ENCODE data around the gene GSC2. TPM values are rescaled to one million over a fixed set of nuclear protein-coding genes. Genes with fewer than 3 reads are reported as not detected.

Gene GSC2
- total and polyA plus RNA-seq, 12 donors = not detected

DNA sequence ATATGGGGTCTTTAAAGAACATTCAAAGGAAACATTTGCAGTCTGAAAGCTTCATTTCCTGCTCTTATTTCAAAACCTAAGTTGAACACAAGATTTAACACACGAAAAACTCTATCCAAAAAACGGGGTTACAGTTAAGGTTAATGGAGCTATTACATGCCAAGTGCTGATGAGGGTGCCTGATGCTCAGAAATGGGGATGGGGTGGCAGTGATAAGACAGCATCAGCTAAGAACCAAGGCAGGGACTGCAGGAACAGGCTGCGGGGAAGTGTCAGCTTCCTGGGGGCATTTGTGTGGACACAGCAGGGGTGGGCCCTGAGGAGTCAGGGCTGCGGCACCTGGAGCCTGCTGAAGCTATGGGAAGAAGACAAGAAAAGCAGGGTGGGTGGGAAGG is 40.0 kb downstream of the GSC2 start:
- Histone ChIP-seq H3K36me3 (peaks cover 0 to 3% (median 0%) of the 10 kb centered on the region in 9 donors), H3K9me3 (no peaks in the 10 kb centered on the region), H3K27me3 (no peaks in the 10 kb centered on the region), H3K4me3 (peak overlapping the region in 1 of 10 donors; percentile 13), H3K4me1 (peaks cover 16 to 72% (median 55%) of the 10 kb centered on the region in 9 donors), H3K27ac (peak overlapping the region in 2 of 10 donors; percentile 19 to 78)
- no peak for DNase-seq
- ATAC-seq = no peak
- TF ChIP-seq, protein P1, sequence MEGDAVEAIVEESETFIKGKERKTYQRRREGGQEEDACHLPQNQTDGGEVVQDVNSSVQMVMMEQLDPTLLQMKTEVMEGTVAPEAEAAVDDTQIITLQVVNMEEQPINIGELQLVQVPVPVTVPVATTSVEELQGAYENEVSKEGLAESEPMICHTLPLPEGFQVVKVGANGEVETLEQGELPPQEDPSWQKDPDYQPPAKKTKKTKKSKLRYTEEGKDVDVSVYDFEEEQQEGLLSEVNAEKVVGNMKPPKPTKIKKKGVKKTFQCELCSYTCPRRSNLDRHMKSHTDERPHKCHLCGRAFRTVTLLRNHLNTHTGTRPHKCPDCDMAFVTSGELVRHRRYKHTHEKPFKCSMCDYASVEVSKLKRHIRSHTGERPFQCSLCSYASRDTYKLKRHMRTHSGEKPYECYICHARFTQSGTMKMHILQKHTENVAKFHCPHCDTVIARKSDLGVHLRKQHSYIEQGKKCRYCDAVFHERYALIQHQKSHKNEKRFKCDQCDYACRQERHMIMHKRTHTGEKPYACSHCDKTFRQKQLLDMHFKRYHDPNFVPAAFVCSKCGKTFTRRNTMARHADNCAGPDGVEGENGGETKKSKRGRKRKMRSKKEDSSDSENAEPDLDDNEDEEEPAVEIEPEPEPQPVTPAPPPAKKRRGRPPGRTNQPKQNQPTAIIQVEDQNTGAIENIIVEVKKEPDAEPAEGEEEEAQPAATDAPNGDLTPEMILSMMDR (IDR thresholded peaks at IDR 0.05) = no peak
- intact Hi-C loops (cut with DNase I) = loop anchor here in 1 of 10 donors (5.0 kb wide), 1 partner anchor 52 kb away; no protein-coding TSS in a partner anchor
- WGBS, 2 donors = 32 to 81% methylated on average over 4 of the region's 4 CpGs

DNA sequence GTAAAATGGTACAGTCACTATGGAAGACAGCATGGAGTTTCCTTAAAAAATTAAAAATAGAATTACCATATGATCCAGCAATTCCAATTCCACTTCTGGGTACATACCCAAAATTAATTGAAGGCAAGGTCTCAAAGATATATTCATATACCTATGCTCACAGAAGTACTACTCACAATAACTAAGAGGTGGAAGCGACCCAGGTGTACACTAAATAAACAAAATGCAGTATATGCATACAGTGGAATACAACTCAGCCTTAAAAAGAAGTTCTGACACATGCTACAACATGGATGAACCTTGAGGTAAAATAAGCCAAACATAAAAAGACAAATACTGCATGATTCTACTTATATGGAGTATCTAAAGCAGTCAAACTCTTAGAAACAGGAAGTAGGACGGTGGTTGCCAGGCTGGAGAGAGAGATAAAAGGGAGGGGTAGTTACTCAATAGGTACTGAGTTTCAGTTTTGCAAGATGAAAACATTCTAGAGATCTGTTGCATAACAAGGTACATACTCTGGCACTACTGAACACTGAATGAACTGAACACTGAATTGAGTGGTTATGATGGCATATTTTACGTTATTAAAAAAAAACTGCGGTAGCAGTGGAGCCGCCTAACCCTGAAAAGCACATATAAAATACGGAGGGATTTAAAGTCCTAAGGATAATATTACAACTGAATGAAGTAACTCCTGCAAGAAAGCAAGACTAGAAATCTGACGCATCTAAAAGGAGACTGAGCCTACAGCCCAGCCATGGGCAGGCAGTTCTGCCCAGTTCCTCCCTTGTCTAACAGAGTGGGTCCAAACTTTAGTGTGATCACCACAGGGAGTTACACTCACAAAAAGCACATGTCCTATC is 40.7 kb downstream of the GSC2 start:
- H3K9me3 ChIP-seq = no peaks in the 10 kb centered on the region
- peak overlapping the region in 1 of 10 donors; percentile 13 for H3K4me3 ChIP-seq
- DNase-seq (no peak), ATAC-seq (peak in 6 of 8 donors; percentile 44 to 83 (median 60))
- 67 to 73% methylated on average over 7 of the region's 7 CpGs for WGBS, 2 donors
- H3K36me3 ChIP-seq = peaks cover 0 to 3% (median 0%) of the 10 kb centered on the region in 9 donors
- intact Hi-C loops (cut with DNase I) = loop anchor here in 1 of 10 donors (5.0 kb wide), 1 partner anchor 53 kb away; no protein-coding TSS in a partner anchor
- peaks cover 13 to 69% (median 53%) of the 10 kb centered on the region in 9 donors for H3K4me1 ChIP-seq
- peak overlapping the region in 2 of 10 donors; percentile 19 to 78 for H3K27ac ChIP-seq
- TF ChIP-seq, protein P1 (IDR thresholded peaks at IDR 0.05) = no peak
- H3K27me3 ChIP-seq = no peaks in the 10 kb centered on the region

DNA sequence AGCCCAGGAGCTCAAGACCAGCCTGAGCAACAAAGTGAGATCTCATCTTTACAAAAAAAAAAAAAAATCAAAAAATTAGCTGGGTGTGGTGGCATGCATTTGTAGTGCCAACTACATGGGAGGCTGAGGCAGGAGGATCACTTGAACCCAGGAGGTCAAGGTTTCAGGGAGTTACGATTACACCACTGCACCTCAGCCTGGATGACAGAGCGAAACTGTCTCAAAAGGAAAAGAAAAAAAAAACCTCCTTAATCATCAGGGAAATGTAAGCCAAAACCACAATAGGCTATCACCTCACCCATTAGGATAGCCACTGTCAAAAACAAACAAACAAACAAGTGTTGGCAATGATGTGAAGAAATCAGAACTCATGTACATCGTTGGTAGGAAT is 41.3 kb downstream of the GSC2 start:
- TF ChIP-seq, protein P1 (IDR thresholded peaks at IDR 0.05) = no peak
- DNase-seq (no peak), ATAC-seq (no peak)
- Histone ChIP-seq H3K4me3 (no peak overlapping the region), H3K27me3 (no peaks in the 10 kb centered on the region), H3K9me3 (no peaks in the 10 kb centered on the region), H3K27ac (peak overlapping the region in 1 of 10 donors; percentile 78), H3K36me3 (peaks cover 0 to 3% (median 0%) of the 10 kb centered on the region in 9 donors), H3K4me1 (peaks cover 13 to 73% (median 51%) of the 10 kb centered on the region in 9 donors)
- 67 to 86% methylated on average over 3 of the region's 3 CpGs for WGBS, 2 donors
- intact Hi-C loops (cut with DNase I) = no loop called here

DNA sequence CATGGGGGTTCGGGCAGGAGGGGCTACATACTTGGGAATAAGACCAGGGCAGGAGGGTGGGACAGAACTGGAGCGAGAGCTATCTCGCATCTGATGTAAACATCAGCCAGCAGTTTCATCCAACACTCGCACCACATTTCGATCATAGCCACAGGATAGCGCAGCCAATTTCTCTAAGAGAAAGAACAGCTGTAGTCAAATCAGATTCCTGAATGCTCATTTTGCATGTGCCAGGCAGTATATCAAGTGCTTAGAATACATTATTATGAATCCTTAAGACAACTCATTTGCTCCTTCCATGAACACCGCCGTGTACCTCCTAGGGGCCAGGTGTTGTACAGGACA is 42.4 kb downstream of the GSC2 start:
- intact Hi-C loops (cut with DNase I) = no loop called here
- H3K4me3 ChIP-seq = no peak overlapping the region
- H3K36me3 ChIP-seq = peaks cover 0 to 3% (median 0%) of the 10 kb centered on the region in 9 donors
- peaks cover 13 to 74% (median 51%) of the 10 kb centered on the region in 9 donors for H3K4me1 ChIP-seq
- no peaks in the 10 kb centered on the region for H3K9me3 ChIP-seq
- 81 to 88% methylated on average over 8 of the region's 8 CpGs for WGBS, 2 donors
- no peaks in the 10 kb centered on the region for H3K27me3 ChIP-seq
- no peak for DNase-seq
- TF ChIP-seq, protein P1 (IDR thresholded peaks at IDR 0.05) = no peak
- H3K27ac ChIP-seq = peak overlapping the region in 1 of 10 donors; percentile 78
- ATAC-seq = no peak
